Mucosa of gallbladder (tissue), 1 donor: ENCODE measurements around the gene CAMSAP3. TPM values are rescaled to one million over a fixed set of nuclear protein-coding genes. Genes with fewer than 3 reads are reported as not detected.
"Not testable (repeated sequence)": the region's sequence is repeated elsewhere in the genome, so short reads cannot be mapped to it uniquely, and the experiment has no call there.

Experiments used
- DNase-seq: peaks from one replicate; pipeline ENCODE4 v3.0.0-alpha.2; 2020; ENCODE audit warnings: low spot score
- total RNA-seq: library from RNA; stranded (reverse); gene quantifications from one replicate; pipeline ENCODE4 v1.2.1, GENCODE V29; 2021
- donor health status: DM: no; HTN: no; CAD: no.

CAMSAP3 gene
- total RNA-seq, 1 donor from 2014 or later = 61.3 TPM

- DNase-seq = no peak
These were observed 20.1 kb upstream of the CAMSAP3 start for GRCh38 chr19:7575434-7576040.

GRCh38 chr19:7577422-7577821 is 18.2 kb upstream of the CAMSAP3 start:
- not testable (repeated sequence) for DNase-seq

GRCh38 chr19:7578127-7578526 is 17.5 kb upstream of the CAMSAP3 start:
- DNase-seq = no peak

GRCh38 chr19:7579182-7579581 is 16.5 kb upstream of the CAMSAP3 start:
- no peak for DNase-seq

GRCh38 chr19:7582446-7582845 is 13.2 kb upstream of the CAMSAP3 start:
- no peak for DNase-seq

GRCh38 chr19:7589822-7590221 is 5.8 kb upstream of the CAMSAP3 start:
- no peak for DNase-seq

- DNase-seq = no peak
These were observed 5.4 kb upstream of the CAMSAP3 start for GRCh38 chr19:7590256-7590655.

GRCh38 chr19:7596211-7596937 is 711 bp downstream of the CAMSAP3 start:
- DNase-seq = no peak

GRCh38 chr19:7597689-7598088 is 2.0 kb downstream of the CAMSAP3 start:
- no peak for DNase-seq

- DNase-seq = no peak
These were observed 2.5 kb downstream of the CAMSAP3 start for GRCh38 chr19:7598180-7598579.

GRCh38 chr19:7600721-7601120 is 5.1 kb downstream of the CAMSAP3 start:
- no peak for DNase-seq

GRCh38 chr19:7602240-7602934 is 6.7 kb downstream of the CAMSAP3 start:
- DNase-seq = no peak

- DNase-seq = no peak
These were observed 7.4 kb downstream of the CAMSAP3 start for GRCh38 chr19:7602935-7603497.

- DNase-seq = no peak
These were observed 8.3 kb downstream of the CAMSAP3 start for GRCh38 chr19:7603919-7604318.

- DNase-seq = no peak
These were observed 10.0 kb downstream of the CAMSAP3 start for GRCh38 chr19:7605490-7606222.

- no peak for DNase-seq
These were observed 10.6 kb downstream of the CAMSAP3 start for GRCh38 chr19:7606289-7606688.

- no peak for DNase-seq
These were observed 11.7 kb downstream of the CAMSAP3 start for GRCh38 chr19:7607212-7607873.

- no peak for DNase-seq
These were observed 12.4 kb downstream of the CAMSAP3 start for GRCh38 chr19:7607874-7608560.

- DNase-seq = no peak
These were observed 15.0 kb downstream of the CAMSAP3 start for GRCh38 chr19:7610491-7611240.
